Activated CD4-positive, alpha-beta memory T cell treated with anti-CD3 and anti-CD28 coated beads for 36 hours (primary cell): Measurements from ENCODE around the gene NINJ1. TPM values are rescaled to one million over a fixed set of nuclear protein-coding genes. Genes with fewer than 3 reads are reported as not detected.

Source experiments
- CTCF ChIA-PET: fragments of 350-600 bp; sonication (Branson Sonifier 250); formaldehyde crosslinking; loops from one replicate; lab custom pipeline; 2021; ENCODE audit warnings: antibody characterized with exemption, inconsistent platforms; lab: Charles Lee
- POLR2A ChIA-PET: fragments of 350-600 bp; sonication (Branson Sonifier 250); formaldehyde crosslinking; loops from one replicate; lab custom pipeline; 2021; ENCODE audit warnings: antibody characterized with exemption; lab: Charles Lee
- DNase-seq: peaks from one replicate; pipeline ENCODE4 v3.0.0-alpha.2; 2020
- H3K27ac Mint-ChIP-seq: one replicate; pipeline ENCODE4 v1.8.0; 2021; ENCODE audit warnings: mixed read lengths
- H3K27me3 Mint-ChIP-seq: one replicate; pipeline ENCODE4 v1.8.0; 2021; ENCODE audit warnings: mixed read lengths
- H3K36me3 Mint-ChIP-seq: one replicate; pipeline ENCODE4 v1.8.0; 2021; ENCODE audit warnings: mixed read lengths
- H3K4me1 Mint-ChIP-seq: one replicate; pipeline ENCODE4 v1.8.0; 2021; ENCODE audit warnings: low read depth, mixed read lengths
- H3K4me3 Mint-ChIP-seq: one replicate; pipeline ENCODE4 v1.8.0; 2021; ENCODE audit warnings: mild to moderate bottlenecking, mixed read lengths
- H3K9me3 Mint-ChIP-seq: one replicate; pipeline ENCODE4 v1.8.0; 2021; ENCODE audit warnings: mixed read lengths
- intact Hi-C: fragments of 100-400 bp; cut with micrococcal nuclease; formaldehyde crosslinking; loops from one replicate; pipeline ENCODE4 v1.15.1; 2023
- total RNA-seq, 2 experiments: library from RNA; stranded (reverse); gene quantifications; one replicate each; pipeline ENCODE4 v1.2.3, GENCODE V29; 2021

Gene NINJ1
- total RNA-seq, 2 experiments from 2014 or later, result 77.9 to 82.0 TPM

GRCh38 chr9:93096131-93096802, 37.8 kb downstream of the NINJ1 start, which contains the start of gene CARD19:
TSS of gene CARD19 (plus strand) at chr9:93096217. CDS start at chr9:93096346, 129 bp downstream.
- peak; percentile 66 for DNase-seq
- Mint-ChIP-seq H3K4me1 (peaks cover 70% of the 10 kb centered on the region), H3K27ac (peak within 1 kb of the TSS; percentile 98), H3K9me3 (peaks cover 16% of the 10 kb centered on the region), H3K36me3 (peaks cover 14% of the 10 kb centered on the region), H3K27me3 (no peaks in the 10 kb centered on the region), H3K4me3 (peak within 1 kb of the TSS; percentile 88)
- intact Hi-C loops, result loop anchor here (2.0 to 10.0 kb wide), 7 partner anchors 39 to 471 kb away; partner anchors contain the start of genes BICD2, FAM120A, FAM120AOS and NINJ1
- POLR2A ChIA-PET, result interaction anchor here (1.5 to 1.8 kb wide), 2 partner anchors 13 to 32 kb away, joined by 6 to 10 read pairs; no protein-coding TSS in a partner anchor
- CTCF ChIA-PET, result interaction anchor here (1.1 to 5.6 kb wide), 4 partner anchors 12 to 141 kb away, joined by 3 to 39 read pairs (median 6); no protein-coding TSS in a partner anchor

- intact Hi-C loops, result loop anchor here (1.0 to 10.0 kb wide), 10 partner anchors 31 to 472 kb away; partner anchors contain the start of genes BICD2, FAM120A, FAM120AOS and NINJ1
- CTCF ChIA-PET, result interaction anchor here (1.5 to 5.6 kb wide), 3 partner anchors 13 to 92 kb away, joined by 5 to 39 read pairs (median 6); no protein-coding TSS in a partner anchor
- H3K27ac Mint-ChIP-seq, result peak overlapping the region; percentile 98
- peaks cover 15% of the 10 kb centered on the region for H3K36me3 Mint-ChIP-seq
- H3K9me3 Mint-ChIP-seq, result peaks cover 22% of the 10 kb centered on the region
- POLR2A ChIA-PET, result interaction anchor here (1.0 to 1.8 kb wide), 5 partner anchors 10 to 36 kb away, joined by 4 to 10 read pairs (median 9); no protein-coding TSS in a partner anchor
- peak overlapping the region; percentile 83 for H3K4me3 Mint-ChIP-seq
- H3K27me3 Mint-ChIP-seq, result no peaks in the 10 kb centered on the region
- DNase-seq, result peak; percentile 100
- peaks cover 73% of the 10 kb centered on the region for H3K4me1 Mint-ChIP-seq
Observed at GRCh38 chr9:93095205-93096130, 38.6 kb downstream of the NINJ1 start.

- ChIA-PET CTCF (interaction anchor here (1.5 to 5.6 kb wide), 3 partner anchors 14 to 91 kb away, joined by 5 to 39 read pairs (median 6); no protein-coding TSS in a partner anchor), POLR2A (interaction anchor here (1.0 to 1.8 kb wide), 5 partner anchors 9 to 35 kb away, joined by 4 to 10 read pairs (median 9); no protein-coding TSS in a partner anchor)
- DNase-seq, result no peak
- intact Hi-C loops, result loop anchor here (1.0 to 10.0 kb wide), 9 partner anchors 30 to 473 kb away; partner anchors contain the start of genes BICD2, FAM120A, FAM120AOS and ZNF484
- peak overlapping the region; percentile 83 for H3K4me3 Mint-ChIP-seq
- H3K9me3 Mint-ChIP-seq, result peaks cover 25% of the 10 kb centered on the region
- H3K27me3 Mint-ChIP-seq, result no peaks in the 10 kb centered on the region
- H3K36me3 Mint-ChIP-seq, result peaks cover 20% of the 10 kb centered on the region
- H3K27ac Mint-ChIP-seq, result peak overlapping the region; percentile 98
- peaks cover 74% of the 10 kb centered on the region for H3K4me1 Mint-ChIP-seq
Observed at GRCh38 chr9:93094658-93095204, 39.3 kb downstream of the NINJ1 start.

GRCh38 chr9:93093877-93094657, 40.0 kb downstream of the NINJ1 start:
- Mint-ChIP-seq H3K27me3 (no peaks in the 10 kb centered on the region), H3K4me3 (peak overlapping the region; percentile 83), H3K9me3 (peaks cover 25% of the 10 kb centered on the region), H3K4me1 (peaks cover 74% of the 10 kb centered on the region), H3K36me3 (peaks cover 24% of the 10 kb centered on the region), H3K27ac (peak overlapping the region; percentile 98)
- ChIA-PET CTCF (interaction anchor here (0.9 to 5.6 kb wide), 2 partner anchors 15 to 16 kb away, joined by 3 to 39 read pairs; no protein-coding TSS in a partner anchor), POLR2A (interaction anchor here (1.0 to 1.8 kb wide), 5 partner anchors 9 to 35 kb away, joined by 4 to 10 read pairs (median 9); no protein-coding TSS in a partner anchor)
- DNase-seq, result no peak
- intact Hi-C loops, result loop anchor here (2.0 to 10.0 kb wide), 4 partner anchors 53 to 329 kb away; partner anchors contain the start of genes BICD2 and ZNF484

- Mint-ChIP-seq H3K9me3 (peaks cover 25% of the 10 kb centered on the region), H3K36me3 (peaks cover 31% of the 10 kb centered on the region), H3K27ac (peak overlapping the region; percentile 98), H3K4me1 (peaks cover 77% of the 10 kb centered on the region), H3K4me3 (peak overlapping the region; percentile 15), H3K27me3 (no peaks in the 10 kb centered on the region)
- intact Hi-C loops, result loop anchor here (5.0 to 10.0 kb wide), 3 partner anchors 54 to 329 kb away; partner anchors contain the start of genes BICD2 and ZNF484
- peak; percentile 61 for DNase-seq
- POLR2A ChIA-PET, result no interaction called here
- CTCF ChIA-PET, result interaction anchor here (0.9 kb wide), 1 partner anchor 16 kb away, joined by 3 read pairs; no protein-coding TSS in a partner anchor
Observed at GRCh38 chr9:93093127-93093876, 40.7 kb downstream of the NINJ1 start.

GRCh38 chr9:93092251-93092991, 41.6 kb downstream of the NINJ1 start:
- Mint-ChIP-seq H3K9me3 (peaks cover 25% of the 10 kb centered on the region), H3K27ac (peak overlapping the region; percentile 98), H3K4me3 (peak overlapping the region; percentile 18), H3K36me3 (peaks cover 34% of the 10 kb centered on the region), H3K27me3 (no peaks in the 10 kb centered on the region), H3K4me1 (peaks cover 68% of the 10 kb centered on the region)
- POLR2A ChIA-PET, result interaction anchor here (0.9 to 1.9 kb wide), 3 partner anchors 9 to 129 kb away, joined by 3 to 12 read pairs (median 10); no protein-coding TSS in a partner anchor
- intact Hi-C loops, result loop anchor here (5.0 to 10.0 kb wide), 3 partner anchors 55 to 328 kb away; partner anchors contain the start of genes BICD2 and ZNF484
- CTCF ChIA-PET, result interaction anchor here (1.4 kb wide), 1 partner anchor 17 kb away, joined by 3 read pairs; no protein-coding TSS in a partner anchor
- DNase-seq, result peak; percentile 8

- peaks cover 25% of the 10 kb centered on the region for H3K9me3 Mint-ChIP-seq
- CTCF ChIA-PET, result interaction anchor here (0.6 to 1.6 kb wide), 3 partner anchors 15 to 27 kb away, joined by 3 to 6 read pairs (median 5); no protein-coding TSS in a partner anchor
- intact Hi-C loops, result loop anchor here (1.0 to 10.0 kb wide), 5 partner anchors 8 to 327 kb away; partner anchors contain the start of genes BICD2 and ZNF484
- peak overlapping the region; percentile 98 for H3K27ac Mint-ChIP-seq
- peaks cover 38% of the 10 kb centered on the region for H3K36me3 Mint-ChIP-seq
- DNase-seq, result peak; percentile 90
- peak overlapping the region; percentile 18 for H3K4me3 Mint-ChIP-seq
- POLR2A ChIA-PET, result interaction anchor here (0.9 to 1.9 kb wide), 4 partner anchors 8 to 128 kb away, joined by 3 to 12 read pairs (median 6); no protein-coding TSS in a partner anchor
- no peaks in the 10 kb centered on the region for H3K27me3 Mint-ChIP-seq
- peaks cover 66% of the 10 kb centered on the region for H3K4me1 Mint-ChIP-seq
Observed at GRCh38 chr9:93091453-93092081, 42.5 kb downstream of the NINJ1 start.

GRCh38 chr9:93091056-93091452, 43.0 kb downstream of the NINJ1 start:
- H3K4me3 Mint-ChIP-seq, result peak overlapping the region; percentile 3

More at GRCh38 chr9:93091056-93091452, 43.0 kb downstream of the NINJ1 start:
- CTCF ChIA-PET, result interaction anchor here (0.6 to 1.6 kb wide), 3 partner anchors 15 to 26 kb away, joined by 3 to 6 read pairs (median 5); no protein-coding TSS in a partner anchor
- H3K27me3 Mint-ChIP-seq, result no peaks in the 10 kb centered on the region
- H3K4me1 Mint-ChIP-seq, result peaks cover 68% of the 10 kb centered on the region
- intact Hi-C loops, result loop anchor here (1.0 to 10.0 kb wide), 5 partner anchors 8 to 326 kb away; partner anchors contain the start of genes BICD2 and ZNF484
- DNase-seq, result no peak
- POLR2A ChIA-PET, result interaction anchor here (1.0 to 1.9 kb wide), 3 partner anchors 8 to 32 kb away, joined by 3 to 12 read pairs (median 10); no protein-coding TSS in a partner anchor
- H3K27ac Mint-ChIP-seq, result peak overlapping the region; percentile 98
- peaks cover 25% of the 10 kb centered on the region for H3K9me3 Mint-ChIP-seq
- peaks cover 40% of the 10 kb centered on the region for H3K36me3 Mint-ChIP-seq
